Measurements from ENCODE around the gene HMG20B.
A peak's percentile ranks its signal among the peaks of the same experiment; 100 is the strongest.

Gene HMG20B

DNA sequence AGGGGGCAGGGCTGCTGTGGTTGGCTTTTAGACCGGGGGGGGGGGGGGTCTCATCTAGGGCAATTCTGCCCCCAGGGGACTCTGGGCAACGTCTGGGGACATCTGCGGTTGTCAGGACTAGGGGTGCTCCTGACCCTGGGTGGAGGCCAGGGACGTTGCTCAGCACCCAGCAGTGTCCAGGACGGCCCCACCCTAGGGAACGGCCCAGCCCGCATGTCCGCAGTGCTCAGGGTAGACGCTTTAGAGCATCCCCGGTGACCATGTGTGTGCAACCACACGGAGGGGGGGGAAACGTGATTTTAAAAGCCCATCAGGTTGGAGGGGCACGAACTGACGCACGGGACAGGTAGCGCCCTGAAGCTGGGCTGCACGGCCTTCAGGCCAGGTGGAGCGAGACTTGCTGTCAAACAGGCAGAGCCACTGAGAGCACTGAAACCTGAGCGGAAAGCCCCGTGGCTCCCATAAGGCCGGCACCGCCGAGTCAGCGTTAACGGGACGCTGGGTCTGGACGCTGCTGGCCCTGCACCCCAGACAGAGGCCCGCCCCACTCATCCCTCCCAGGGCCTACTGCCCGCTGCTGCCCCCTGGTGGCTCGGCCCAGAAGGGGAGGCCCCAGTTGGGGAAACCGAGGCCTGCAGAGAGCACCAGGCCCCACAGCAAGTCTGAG lies 45.5 kb downstream of the HMG20B start:
- Histone ChIP-seq H3K27me3 (no peaks in the 10 kb centered on the region), H4K20me1 (peaks cover 52% of the 10 kb centered on the region), H3K36me3 (peaks cover 69% of the 10 kb centered on the region), H3K4me3 (peak overlapping the region; percentile 55), H3K27ac (peak overlapping the region; percentile 20; the same call in 1 of the 2 replicates), H3K9ac (peak overlapping the region; percentile 54; the same call in 1 of the 2 replicates), H3K4me2 (peak overlapping the region; percentile 97), H3K9me3 (no peaks in the 10 kb centered on the region), H3K4me1 (peaks cover 43% of the 10 kb centered on the region)
- no peak for TF ChIP-seq Cebpa-rat (IDR thresholded peaks at IDR 0.05)

DNA sequence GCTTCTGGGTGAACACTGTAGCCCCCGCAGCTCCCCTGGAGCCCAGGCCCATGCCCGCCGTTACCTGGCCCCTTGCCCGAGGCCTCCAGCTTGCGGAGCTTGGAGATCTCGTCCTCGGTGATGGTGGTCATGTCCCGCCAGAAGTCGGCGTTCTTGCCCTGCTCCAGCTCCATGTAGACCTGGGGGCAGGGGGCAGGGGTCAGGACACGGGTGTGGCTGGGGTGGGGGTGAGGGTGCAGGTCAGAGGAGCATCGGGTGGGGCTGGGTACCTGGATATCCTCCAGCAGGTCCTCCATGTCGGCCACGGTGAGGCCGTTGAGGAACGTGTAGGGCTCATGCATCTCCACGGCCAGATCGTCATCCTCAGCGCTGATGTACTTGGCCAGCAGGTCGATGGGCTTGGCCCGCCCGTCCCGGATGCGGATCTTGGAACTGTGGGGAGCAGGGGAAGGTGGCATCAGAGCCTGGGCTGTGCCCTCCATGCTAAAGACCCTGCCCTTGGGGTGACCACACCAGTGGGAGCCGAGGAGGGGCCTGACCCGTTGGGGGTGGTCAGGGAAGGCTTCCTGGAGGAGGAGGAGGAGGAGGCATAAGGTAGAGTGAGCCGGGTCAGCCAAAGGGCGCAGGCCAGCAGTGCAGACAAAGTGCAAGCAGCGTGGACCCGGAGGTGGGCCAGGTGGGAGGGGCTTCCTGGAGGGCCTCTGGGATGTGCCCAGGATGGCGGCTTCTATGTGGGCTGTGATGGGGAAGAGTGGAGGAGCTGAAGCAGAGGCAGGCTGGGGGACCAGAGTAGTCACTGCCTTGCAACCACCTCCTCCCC lies 46.3 kb downstream of the HMG20B start:
- Histone ChIP-seq H3K27ac (no peak overlapping the region), H3K4me1 (peaks cover 36% of the 10 kb centered on the region), H4K20me1 (peaks cover 59% of the 10 kb centered on the region), H3K36me3 (peaks cover 69% of the 10 kb centered on the region), H3K9ac (no peak overlapping the region; the same call in 1 of the 2 replicates), H3K4me3 (no peak overlapping the region), H3K9me3 (no peaks in the 10 kb centered on the region), H3K27me3 (no peaks in the 10 kb centered on the region), H3K4me2 (peak overlapping the region; percentile 97)
- no peak for TF ChIP-seq Cebpa-rat (IDR thresholded peaks at IDR 0.05)

DNA sequence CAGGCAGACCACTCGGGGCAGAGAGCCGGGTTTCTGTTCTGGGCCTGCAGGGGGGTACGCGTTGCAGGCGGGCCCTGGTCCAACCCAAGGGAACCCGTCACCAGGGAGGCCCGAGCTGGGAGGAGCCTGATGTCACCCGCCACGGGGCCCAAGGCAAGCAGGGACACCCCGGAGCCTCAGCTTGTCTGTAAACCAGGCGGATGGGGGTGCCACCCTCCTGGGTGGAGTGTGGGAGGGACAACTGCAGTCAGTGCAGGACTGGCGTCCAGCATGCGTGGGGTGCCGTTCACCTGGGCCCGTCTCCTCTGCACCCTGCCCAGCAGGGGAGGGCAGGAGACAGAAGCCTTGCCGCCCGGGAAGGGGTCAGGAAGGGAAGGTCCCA lies 46.9 kb downstream of the HMG20B start:
- H3K27me3 ChIP-seq, result no peaks in the 10 kb centered on the region
- H4K20me1 ChIP-seq, result peaks cover 65% of the 10 kb centered on the region
- H3K27ac ChIP-seq, result no peak overlapping the region
- H3K4me1 ChIP-seq, result peaks cover 41% of the 10 kb centered on the region
- peaks cover 67% of the 10 kb centered on the region for H3K36me3 ChIP-seq
- H3K4me3 ChIP-seq, result no peak overlapping the region
- TF ChIP-seq Cebpa-rat (IDR thresholded peaks at IDR 0.05), result no peak
- H3K9ac ChIP-seq, result no peak overlapping the region
- H3K9me3 ChIP-seq, result no peaks in the 10 kb centered on the region
- no peak overlapping the region for H3K4me2 ChIP-seq

DNA sequence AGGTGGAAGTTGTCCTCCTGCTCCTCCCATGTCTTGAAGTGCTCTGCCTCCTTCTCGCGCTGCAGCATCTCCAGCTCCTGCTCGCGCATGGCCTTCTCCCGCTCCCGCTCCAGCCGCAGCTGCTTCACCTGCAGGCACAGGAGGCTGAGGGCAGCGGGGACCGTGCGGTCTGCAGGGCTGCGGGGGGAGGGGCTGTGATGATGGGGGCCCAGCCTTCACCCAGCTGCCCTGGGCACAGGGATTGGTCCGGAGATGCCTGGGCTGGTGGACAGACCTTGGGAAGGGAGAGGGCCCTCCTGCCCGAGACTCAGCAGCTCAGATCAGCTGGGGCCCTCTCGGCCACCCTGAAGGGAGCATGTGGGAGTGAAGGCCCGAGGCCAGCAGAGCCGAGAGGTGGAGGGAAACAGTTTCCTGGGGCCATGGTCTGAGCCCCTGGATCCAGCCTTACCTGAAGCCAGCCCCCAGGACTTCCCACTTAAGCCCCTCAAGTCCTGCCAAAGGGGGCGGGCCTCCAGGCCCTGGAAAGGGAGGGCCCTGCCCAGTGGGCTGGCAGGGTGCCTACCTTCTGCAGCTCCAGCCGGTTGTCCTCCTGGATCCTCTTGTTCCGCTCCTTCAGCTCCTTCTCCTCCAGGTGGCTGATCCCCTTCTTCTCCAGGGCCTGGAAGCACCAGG lies 47.5 kb downstream of the HMG20B start:
- Histone ChIP-seq H4K20me1 (peaks cover 72% of the 10 kb centered on the region), H3K9ac (no peak overlapping the region), H3K27me3 (no peaks in the 10 kb centered on the region), H3K4me2 (no peak overlapping the region), H3K36me3 (peaks cover 61% of the 10 kb centered on the region), H3K4me1 (peaks cover 48% of the 10 kb centered on the region), H3K4me3 (no peak overlapping the region), H3K27ac (no peak overlapping the region), H3K9me3 (no peaks in the 10 kb centered on the region)
- TF ChIP-seq Cebpa-rat (IDR thresholded peaks at IDR 0.05), result no peak

DNA sequence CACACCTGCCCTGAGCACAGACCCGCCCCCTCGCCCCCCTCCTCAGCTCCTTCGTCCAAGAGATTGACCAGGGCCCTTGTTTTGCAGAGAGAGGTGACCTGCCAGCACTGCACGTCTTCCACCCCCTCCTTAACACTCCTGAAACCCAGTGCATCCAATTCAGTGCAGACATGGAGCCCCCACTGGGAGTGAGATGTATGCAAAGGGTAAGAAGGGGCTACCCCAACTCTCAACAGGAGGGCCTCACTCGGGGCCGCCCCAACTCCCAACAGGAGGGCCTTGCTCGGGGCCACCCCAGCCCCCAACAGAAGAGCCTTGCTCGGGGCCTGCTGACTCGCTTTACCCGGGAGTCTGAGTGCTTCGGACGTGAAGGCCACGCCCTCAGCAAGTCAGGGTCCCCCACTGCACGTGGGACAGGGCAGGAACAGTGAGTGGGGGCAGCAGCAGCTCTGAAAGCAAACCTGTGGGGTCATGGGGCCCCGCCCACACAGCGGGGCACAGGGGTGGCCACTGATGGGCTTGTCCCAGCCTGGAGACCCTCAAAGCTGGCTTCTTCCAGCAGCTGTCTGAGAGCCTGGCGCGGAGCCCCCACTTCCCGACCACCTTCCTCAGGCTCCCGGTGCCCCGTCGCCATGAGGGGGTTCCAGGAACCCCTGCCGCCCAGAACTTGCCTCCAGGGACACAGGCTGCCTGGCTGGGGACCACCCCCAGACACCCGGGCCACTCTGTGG lies 48.2 kb downstream of the HMG20B start:
- Histone ChIP-seq H3K4me3 (no peak overlapping the region), H3K4me1 (peaks cover 55% of the 10 kb centered on the region), H3K9me3 (no peaks in the 10 kb centered on the region), H3K27me3 (no peaks in the 10 kb centered on the region), H3K27ac (no peak overlapping the region), H3K36me3 (peaks cover 54% of the 10 kb centered on the region), H4K20me1 (peaks cover 79% of the 10 kb centered on the region), H3K9ac (no peak overlapping the region), H3K4me2 (no peak overlapping the region)
- TF ChIP-seq Cebpa-rat (IDR thresholded peaks at IDR 0.05), result no peak

DNA sequence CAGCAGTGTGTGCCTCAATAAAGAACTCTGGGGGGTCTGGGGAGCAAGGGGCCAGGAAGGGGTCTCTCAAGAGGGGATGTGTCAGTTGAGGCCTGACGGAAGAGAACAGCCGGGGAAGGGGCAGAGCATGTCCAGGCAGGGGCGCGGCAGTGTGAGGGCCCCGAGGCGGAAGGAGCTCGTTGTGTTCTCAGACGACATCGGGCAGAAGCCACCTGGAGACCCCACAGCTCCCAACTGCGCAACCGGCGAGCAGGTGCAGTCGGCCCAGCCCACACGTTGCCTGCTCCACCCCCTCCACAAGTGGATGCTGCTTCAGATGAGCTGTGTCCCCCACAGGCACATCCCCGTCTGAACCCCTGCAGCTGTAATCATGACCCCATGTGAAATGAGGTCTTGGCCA lies 48.9 kb downstream of the HMG20B start:
- Histone ChIP-seq H3K27me3 (no peaks in the 10 kb centered on the region), H3K4me1 (peaks cover 52% of the 10 kb centered on the region), H3K9me3 (no peaks in the 10 kb centered on the region), H4K20me1 (peaks cover 84% of the 10 kb centered on the region), H3K27ac (no peak overlapping the region), H3K36me3 (peaks cover 53% of the 10 kb centered on the region), H3K4me3 (no peak overlapping the region), H3K4me2 (no peak overlapping the region), H3K9ac (no peak overlapping the region)
- no peak for TF ChIP-seq Cebpa-rat (IDR thresholded peaks at IDR 0.05)

DNA sequence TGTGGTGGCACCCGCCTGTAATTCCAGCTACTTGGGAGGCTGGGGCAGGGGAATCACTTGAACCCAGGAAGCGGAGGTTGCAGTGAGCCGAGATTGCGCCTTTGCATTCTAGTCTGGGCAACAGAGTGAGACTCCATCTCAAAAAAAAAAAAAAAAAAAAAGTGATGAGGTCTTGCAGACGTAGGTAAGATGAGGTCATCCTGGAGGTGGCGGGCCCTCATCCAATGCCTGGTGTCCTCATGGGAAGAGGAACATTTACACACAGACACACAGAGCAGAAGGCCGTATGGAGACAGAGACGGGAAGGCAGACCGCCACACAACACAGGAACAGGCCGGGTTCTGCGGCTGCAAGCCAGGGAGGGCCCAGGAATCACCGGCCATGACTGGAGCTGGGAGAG lies 49.5 kb downstream of the HMG20B start:
- peaks cover 47% of the 10 kb centered on the region for H3K4me1 ChIP-seq
- no peak overlapping the region for H3K4me3 ChIP-seq
- H3K9ac ChIP-seq, result no peak overlapping the region
- H3K27ac ChIP-seq, result no peak overlapping the region
- H3K36me3 ChIP-seq, result peaks cover 53% of the 10 kb centered on the region
- H4K20me1 ChIP-seq, result peaks cover 84% of the 10 kb centered on the region
- no peaks in the 10 kb centered on the region for H3K9me3 ChIP-seq
- TF ChIP-seq Cebpa-rat (IDR thresholded peaks at IDR 0.05), result no peak
- H3K27me3 ChIP-seq, result no peaks in the 10 kb centered on the region
- no peak overlapping the region for H3K4me2 ChIP-seq

DNA sequence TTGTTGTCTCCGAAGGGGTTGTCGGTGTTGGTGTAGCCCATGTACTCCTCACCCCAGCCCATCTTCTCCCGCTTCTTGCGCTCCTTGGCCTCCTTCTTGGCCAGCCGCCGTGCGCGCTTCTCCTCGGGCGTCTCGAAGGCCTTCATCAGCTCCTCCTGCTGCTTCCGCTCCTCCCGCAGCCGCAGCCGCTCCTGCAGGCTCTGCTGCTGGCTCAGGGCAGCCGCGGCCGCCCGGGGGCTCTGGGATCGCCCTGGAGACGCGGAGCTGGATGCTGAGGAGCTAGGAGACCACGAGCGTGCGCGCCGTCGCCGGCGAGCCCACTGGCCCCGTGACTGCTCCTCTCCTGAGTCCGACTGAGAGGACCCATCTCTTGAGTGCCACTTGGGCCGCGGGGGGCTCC lies 51.0 kb downstream of the HMG20B start:
- H3K9ac ChIP-seq, result 0 out of 2 replicates have a peak overlapping the region, but pooled peaks have one; percentile 94
- no peaks in the 10 kb centered on the region for H3K27me3 ChIP-seq
- H3K4me2 ChIP-seq, result no peak overlapping the region
- no peak overlapping the region for H3K4me3 ChIP-seq
- peaks cover 72% of the 10 kb centered on the region for H4K20me1 ChIP-seq
- H3K36me3 ChIP-seq, result peaks cover 53% of the 10 kb centered on the region
- H3K4me1 ChIP-seq, result peaks cover 32% of the 10 kb centered on the region
- no peak overlapping the region for H3K27ac ChIP-seq
- TF ChIP-seq Cebpa-rat (IDR thresholded peaks at IDR 0.05), result no peak
- no peaks in the 10 kb centered on the region for H3K9me3 ChIP-seq

DNA sequence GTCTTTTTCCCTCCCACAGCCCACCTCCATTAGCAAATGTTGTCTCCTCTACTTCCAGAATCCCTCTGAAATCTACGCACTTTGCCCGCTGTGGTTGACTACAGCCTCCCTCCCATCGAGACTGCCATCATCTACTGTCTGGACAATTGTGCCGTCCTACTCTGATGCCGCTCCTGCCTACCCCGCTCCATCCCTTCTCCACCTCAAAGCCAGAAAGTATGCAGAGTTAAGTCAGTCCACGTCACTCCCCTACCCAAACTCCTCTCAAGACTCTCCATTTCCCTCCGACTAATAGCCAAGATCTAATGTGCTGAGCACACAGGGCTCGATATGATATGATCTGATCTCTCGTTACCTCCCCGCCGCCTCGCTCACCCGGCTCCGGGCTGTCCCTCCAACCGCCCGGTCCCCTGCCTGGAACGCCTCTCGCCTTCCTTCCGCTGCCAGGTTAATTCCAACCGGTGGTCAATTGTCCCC lies 53.3 kb downstream of the HMG20B start:
- peaks cover 55% of the 10 kb centered on the region for H4K20me1 ChIP-seq
- H3K4me1 ChIP-seq, result peaks cover 25% of the 10 kb centered on the region
- H3K9ac ChIP-seq, result peak overlapping the region; percentile 94
- H3K4me3 ChIP-seq, result peak overlapping the region; percentile 95
- peak overlapping the region; percentile 100 for H3K4me2 ChIP-seq
- TF ChIP-seq Cebpa-rat (IDR thresholded peaks at IDR 0.05), result no peak
- peaks cover 40% of the 10 kb centered on the region for H3K36me3 ChIP-seq
- H3K9me3 ChIP-seq, result no peaks in the 10 kb centered on the region
- H3K27ac ChIP-seq, result peak overlapping the region; percentile 98
- H3K27me3 ChIP-seq, result no peaks in the 10 kb centered on the region

Data from BLaER1 (cell line).